Neural cell (in vitro differentiated cells): ENCODE measurements around the gene MOG. TPM values are rescaled to one million over a fixed set of nuclear protein-coding genes. Genes with fewer than 3 reads are reported as not detected.
"Not testable (repeated sequence)": the region's sequence is repeated elsewhere in the genome, so short reads cannot be mapped to it uniquely, and the experiment has no call there.

ENCODE experiments used
- H2AFZ ChIP-seq: fragments of 200-600, 300-800 bp; sonication (generic), shearing (Covaris generic); 2 replicates; pipeline ENCODE4 v1.6.0; 2014; ENCODE audit warnings: low read depth, mild to moderate bottlenecking, antibody characterized with exemption, low read length, moderate library complexity
- H3F3A ChIP-seq: fragments of 200-600 bp; shearing (Covaris generic); 2 replicates; pipeline ENCODE4 v1.6.1; 2016; ENCODE audit warnings: mild to moderate bottlenecking, moderate library complexity, mixed read lengths, antibody characterized with exemption, low read length; ENCODE audit not compliant: insufficient read depth, poor library complexity, severe bottlenecking
- H3K27ac ChIP-seq: fragments of 200-600, 300-800 bp; sonication (generic), shearing (Covaris generic); 2 replicates; pipeline ENCODE4 v1.5.1; 2014; ENCODE audit warnings: mild to moderate bottlenecking, low read length, moderate library complexity
- H3K27me3 ChIP-seq: fragments of 300-800, 200-600 bp; sonication (generic), shearing (Covaris generic); 2 replicates; pipeline ENCODE4 v1.6.0; 2014; ENCODE audit warnings: mild to moderate bottlenecking, low read depth, low read length, moderate library complexity; ENCODE audit not compliant: insufficient read depth
- H3K36me3 ChIP-seq: fragments of 300-800, 200-600 bp; sonication (generic), shearing (Covaris generic); 2 replicates; pipeline ENCODE4 v1.5.1; 2014; ENCODE audit warnings: mild to moderate bottlenecking, antibody characterized with exemption, low read length, moderate library complexity; ENCODE audit not compliant: insufficient read depth
- H3K4me2 ChIP-seq: fragments of 300-800, 200-600 bp; sonication (generic), shearing (Covaris generic); 2 replicates; pipeline ENCODE4 v1.6.0; 2014; ENCODE audit warnings: mild to moderate bottlenecking, low read length
- H3K4me3 ChIP-seq: fragments of 300-800, 200-600 bp; sonication (generic), shearing (Covaris generic); 2 replicates; pipeline ENCODE4 v1.5.1; 2014; ENCODE audit warnings: mild to moderate bottlenecking, low read length, moderate library complexity
- H3K79me2 ChIP-seq: fragments of 200-600 bp; shearing (Covaris generic); replicated peaks from 2 replicates; pipeline ENCODE4 v1.6.0; 2014; ENCODE audit warnings: mild to moderate bottlenecking, low read length, moderate library complexity; ENCODE audit not compliant: insufficient read depth
- H3K9ac ChIP-seq: fragments of 300-800, 200-600 bp; sonication (generic), shearing (Covaris generic); 2 replicates; pipeline ENCODE4 v1.6.1; 2016; ENCODE audit warnings: mild to moderate bottlenecking, low read length, mixed read lengths
- H3K9me2 ChIP-seq: fragments of 200-600 bp; shearing (Covaris generic); 2 replicates; pipeline ENCODE4 v1.6.1; 2016; ENCODE audit warnings: mild to moderate bottlenecking, low read length, mixed read lengths; ENCODE audit not compliant: insufficient read depth
- H3K9me3 ChIP-seq: fragments of 200-600, 300-800 bp; sonication (generic), shearing (Covaris generic); 2 replicates; pipeline ENCODE4 v1.6.1; 2016; ENCODE audit warnings: mild to moderate bottlenecking, mixed run types, low read length, moderate library complexity, mixed read lengths
- H4K20me1 ChIP-seq: fragments of 200-600 bp; shearing (Covaris generic); 2 replicates; pipeline ENCODE4 v1.6.1; 2016; ENCODE audit warnings: mild to moderate bottlenecking, mixed run types; ENCODE audit not compliant: insufficient read depth
- EP300 ChIP-seq: fragments of 450-650 bp; conservative IDR thresholded peaks from 2 replicates; pipeline ENCODE4 v1.6.1; 2014; ENCODE audit warnings: antibody characterized with exemption, mild to moderate bottlenecking, moderate library complexity; ENCODE audit not compliant: poor library complexity, severe bottlenecking
- EZH2 ChIP-seq: fragments of 200-600, 300-800 bp; shearing (Covaris generic), sonication (generic); IDR thresholded peaks from 2 replicates; pipeline ENCODE4 v1.6.1; 2014; ENCODE audit warnings: antibody characterized with exemption, low read length, borderline replicate concordance, mild to moderate bottlenecking; ENCODE audit not compliant: insufficient read depth, poor library complexity, severe bottlenecking
- MXI1 ChIP-seq: fragments of 450-650 bp; conservative IDR thresholded peaks from 2 replicates; pipeline ENCODE4 v1.6.1; 2014; ENCODE audit warnings: antibody characterized with exemption, mild to moderate bottlenecking; ENCODE audit not compliant: poor library complexity, severe bottlenecking
- POLR2AphosphoS5 ChIP-seq: IDR thresholded peaks from 2 replicates; pipeline ENCODE4 v1.6.1; 2012
- RAD21 ChIP-seq: fragments of 450-650 bp; conservative IDR thresholded peaks from 2 replicates; pipeline ENCODE4 v1.6.1; 2014; ENCODE audit warnings: antibody characterized with exemption, mild to moderate bottlenecking, moderate library complexity
- SMC3 ChIP-seq: fragments of 450-650 bp; conservative IDR thresholded peaks from 2 replicates; pipeline ENCODE4 v1.6.1; 2014; ENCODE audit warnings: antibody characterized with exemption, mild to moderate bottlenecking, moderate library complexity; ENCODE audit not compliant: poor library complexity
- TAF1 ChIP-seq: IDR thresholded peaks from 2 replicates; pipeline ENCODE4 v1.6.1; 2012; ENCODE audit warnings: low read depth
- polyA plus RNA-seq: library from polyadenylated mRNA; depleted of rRNA; stranded (reverse); fragments of >200 nt; gene quantifications from 2 replicates; pipeline ENCODE4 v1.2.3, GENCODE V29; 2014
- TF ChIP-seq, protein P1 (sequence below): fragments of 450-650 bp; IDR thresholded peaks from 2 replicates; pipeline ENCODE4 v1.5.1; 2014; ENCODE audit warnings: antibody characterized with exemption, mild to moderate bottlenecking, moderate library complexity; ENCODE audit not compliant: poor library complexity, severe bottlenecking
- TF ChIP-seq, protein P2 (sequence below): IDR thresholded peaks from 2 replicates; pipeline ENCODE4 v1.6.1; 2012; ENCODE audit warnings: borderline replicate concordance

MOG gene
- polyA plus RNA-seq, 1 donor from 2014 or later, result not detected

DNA sequence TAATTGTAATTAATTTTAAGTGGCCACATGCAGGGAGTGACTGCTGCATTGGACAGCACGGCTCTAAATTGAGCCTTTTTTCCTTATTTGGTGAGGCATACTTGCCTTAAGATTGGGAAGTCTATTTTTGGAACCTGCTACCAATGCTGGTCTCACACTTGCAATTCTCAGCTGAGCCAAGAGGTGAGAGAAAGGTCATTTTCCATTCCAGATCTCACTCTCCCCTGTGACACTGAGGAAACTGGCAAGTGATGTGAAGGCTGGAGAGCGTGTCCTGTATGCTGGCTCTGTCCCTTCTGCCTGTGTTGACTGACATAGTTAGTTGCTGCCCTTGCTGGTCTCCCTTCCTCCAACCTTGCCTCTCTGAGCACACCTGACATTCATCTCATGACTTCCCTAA lies 735 bp upstream of the MOG start:
- H3K79me2 ChIP-seq, result no peaks in the 10 kb centered on the region
- no peaks in the 10 kb centered on the region for H3K9me3 ChIP-seq
- no peak overlapping the region for H2AFZ ChIP-seq
- H3K27me3 ChIP-seq, result no peaks in the 10 kb centered on the region
- TF ChIP-seq SMC3 (no peak), EZH2 (no peak), TAF1 (no peak), MXI1 (no peak), EP300 (no peak), POLR2AphosphoS5 (no peak), RAD21 (no peak)
- TF ChIP-seq, protein P1, sequence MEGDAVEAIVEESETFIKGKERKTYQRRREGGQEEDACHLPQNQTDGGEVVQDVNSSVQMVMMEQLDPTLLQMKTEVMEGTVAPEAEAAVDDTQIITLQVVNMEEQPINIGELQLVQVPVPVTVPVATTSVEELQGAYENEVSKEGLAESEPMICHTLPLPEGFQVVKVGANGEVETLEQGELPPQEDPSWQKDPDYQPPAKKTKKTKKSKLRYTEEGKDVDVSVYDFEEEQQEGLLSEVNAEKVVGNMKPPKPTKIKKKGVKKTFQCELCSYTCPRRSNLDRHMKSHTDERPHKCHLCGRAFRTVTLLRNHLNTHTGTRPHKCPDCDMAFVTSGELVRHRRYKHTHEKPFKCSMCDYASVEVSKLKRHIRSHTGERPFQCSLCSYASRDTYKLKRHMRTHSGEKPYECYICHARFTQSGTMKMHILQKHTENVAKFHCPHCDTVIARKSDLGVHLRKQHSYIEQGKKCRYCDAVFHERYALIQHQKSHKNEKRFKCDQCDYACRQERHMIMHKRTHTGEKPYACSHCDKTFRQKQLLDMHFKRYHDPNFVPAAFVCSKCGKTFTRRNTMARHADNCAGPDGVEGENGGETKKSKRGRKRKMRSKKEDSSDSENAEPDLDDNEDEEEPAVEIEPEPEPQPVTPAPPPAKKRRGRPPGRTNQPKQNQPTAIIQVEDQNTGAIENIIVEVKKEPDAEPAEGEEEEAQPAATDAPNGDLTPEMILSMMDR, result no peak
- TF ChIP-seq, protein P2, sequence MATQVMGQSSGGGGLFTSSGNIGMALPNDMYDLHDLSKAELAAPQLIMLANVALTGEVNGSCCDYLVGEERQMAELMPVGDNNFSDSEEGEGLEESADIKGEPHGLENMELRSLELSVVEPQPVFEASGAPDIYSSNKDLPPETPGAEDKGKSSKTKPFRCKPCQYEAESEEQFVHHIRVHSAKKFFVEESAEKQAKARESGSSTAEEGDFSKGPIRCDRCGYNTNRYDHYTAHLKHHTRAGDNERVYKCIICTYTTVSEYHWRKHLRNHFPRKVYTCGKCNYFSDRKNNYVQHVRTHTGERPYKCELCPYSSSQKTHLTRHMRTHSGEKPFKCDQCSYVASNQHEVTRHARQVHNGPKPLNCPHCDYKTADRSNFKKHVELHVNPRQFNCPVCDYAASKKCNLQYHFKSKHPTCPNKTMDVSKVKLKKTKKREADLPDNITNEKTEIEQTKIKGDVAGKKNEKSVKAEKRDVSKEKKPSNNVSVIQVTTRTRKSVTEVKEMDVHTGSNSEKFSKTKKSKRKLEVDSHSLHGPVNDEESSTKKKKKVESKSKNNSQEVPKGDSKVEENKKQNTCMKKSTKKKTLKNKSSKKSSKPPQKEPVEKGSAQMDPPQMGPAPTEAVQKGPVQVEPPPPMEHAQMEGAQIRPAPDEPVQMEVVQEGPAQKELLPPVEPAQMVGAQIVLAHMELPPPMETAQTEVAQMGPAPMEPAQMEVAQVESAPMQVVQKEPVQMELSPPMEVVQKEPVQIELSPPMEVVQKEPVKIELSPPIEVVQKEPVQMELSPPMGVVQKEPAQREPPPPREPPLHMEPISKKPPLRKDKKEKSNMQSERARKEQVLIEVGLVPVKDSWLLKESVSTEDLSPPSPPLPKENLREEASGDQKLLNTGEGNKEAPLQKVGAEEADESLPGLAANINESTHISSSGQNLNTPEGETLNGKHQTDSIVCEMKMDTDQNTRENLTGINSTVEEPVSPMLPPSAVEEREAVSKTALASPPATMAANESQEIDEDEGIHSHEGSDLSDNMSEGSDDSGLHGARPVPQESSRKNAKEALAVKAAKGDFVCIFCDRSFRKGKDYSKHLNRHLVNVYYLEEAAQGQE, result no peak
- H4K20me1 ChIP-seq, result no peaks in the 10 kb centered on the region
- H3K4me2 ChIP-seq, result no peak overlapping the region
- H3K36me3 ChIP-seq, result no peaks in the 10 kb centered on the region
- no peak overlapping the region for H3K4me3 ChIP-seq
- H3K27ac ChIP-seq, result no peak overlapping the region
- no peaks in the 10 kb centered on the region for H3F3A ChIP-seq
- H3K9ac ChIP-seq, result no peak overlapping the region
- H3K9me2 ChIP-seq, result no peaks in the 10 kb centered on the region

DNA sequence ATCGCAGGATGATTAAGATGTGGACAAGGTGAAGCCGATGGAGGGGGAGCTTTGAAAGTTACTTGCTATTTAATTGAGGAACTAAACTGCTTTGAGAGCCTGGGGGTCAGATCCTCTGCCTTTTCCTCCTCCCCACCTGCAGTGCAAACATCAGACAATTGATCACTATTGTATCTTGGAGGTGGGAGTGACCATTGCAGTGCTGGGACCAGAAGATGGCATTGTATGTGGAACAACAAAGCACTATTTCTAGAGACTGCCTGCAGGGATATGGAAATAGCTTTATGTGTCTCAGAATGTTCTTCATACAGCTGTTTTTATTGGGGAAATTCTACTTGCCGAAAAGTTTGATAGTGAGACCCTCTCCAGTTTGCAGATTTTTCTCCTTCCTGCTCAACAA lies 4.2 kb downstream of the MOG start:
- no peak overlapping the region for H3K27ac ChIP-seq
- H3K9me2 ChIP-seq, result no peaks in the 10 kb centered on the region
- H3K79me2 ChIP-seq, result no peaks in the 10 kb centered on the region
- no peak overlapping the region for H2AFZ ChIP-seq
- no peak for TF ChIP-seq RAD21
- TF ChIP-seq EP300, result no peak
- TF ChIP-seq POLR2AphosphoS5, result no peak
- TF ChIP-seq SMC3, result no peak
- TF ChIP-seq MXI1, result no peak
- no peak for TF ChIP-seq EZH2
- no peak for TF ChIP-seq TAF1
- TF ChIP-seq, protein P1, result no peak
- TF ChIP-seq, protein P2, result no peak
- H3K27me3 ChIP-seq, result no peaks in the 10 kb centered on the region
- H3K9ac ChIP-seq, result no peak overlapping the region
- H4K20me1 ChIP-seq, result no peaks in the 10 kb centered on the region
- H3K4me3 ChIP-seq, result no peak overlapping the region
- H3F3A ChIP-seq, result no peaks in the 10 kb centered on the region
- no peaks in the 10 kb centered on the region for H3K36me3 ChIP-seq
- no peak overlapping the region for H3K4me2 ChIP-seq
- H3K9me3 ChIP-seq, result no peaks in the 10 kb centered on the region

DNA sequence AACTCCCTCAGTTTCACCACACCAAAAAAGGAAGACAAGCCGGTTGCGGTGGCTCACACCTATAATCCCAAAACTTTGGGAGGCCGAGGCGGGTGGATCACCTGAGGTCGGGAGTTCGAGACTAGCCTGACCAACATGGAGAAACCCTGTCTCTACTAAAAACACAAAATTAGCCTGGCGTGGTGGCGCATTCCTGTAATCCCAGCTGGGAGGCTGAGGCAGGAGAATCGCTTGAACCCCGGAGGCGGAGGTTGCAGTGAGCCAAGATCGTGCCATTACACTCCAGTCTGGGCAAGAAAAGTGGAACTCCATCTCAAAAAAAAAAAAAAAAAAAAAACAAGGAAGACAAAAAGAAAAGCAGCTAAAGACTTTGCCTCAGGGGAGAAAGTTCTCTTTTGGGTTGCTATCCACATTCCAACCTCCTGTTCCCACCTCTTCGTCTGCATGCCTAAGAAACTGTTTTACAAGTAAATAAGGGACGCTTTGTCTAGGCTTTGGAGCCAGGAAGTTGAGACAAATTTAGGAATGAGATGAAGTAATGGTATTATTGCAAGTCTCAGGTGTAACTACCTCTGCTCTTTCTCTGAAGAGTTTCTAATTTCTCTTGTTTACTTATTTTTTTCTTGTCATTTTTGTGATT lies 4.7 kb downstream of the MOG start:
- H3K4me3 ChIP-seq, H4K20me1 ChIP-seq, H3F3A ChIP-seq, H2AFZ ChIP-seq, H3K9ac ChIP-seq, H3K27me3 ChIP-seq, H3K27ac ChIP-seq, H3K4me2 ChIP-seq, H3K79me2 ChIP-seq, H3K9me3 ChIP-seq, H3K36me3 ChIP-seq, H3K9me2 ChIP-seq: not testable (repeated sequence)
